ENCODE results near the gene SPINK2.

Gene SPINK2

GRCh38 chr4:56821381-56822243, at the start of gene SPINK2:
Gene SPINK2, minus strand, starts transcription at chr4:56821701. Its CDS starts 39 bp downstream, at chr4:56821662.
- peak; percentile 60 for DNase-seq (ENCODE audit: low spot score)

GRCh38 chr4:56870946-56871345, 49.4 kb upstream of the SPINK2 start:
- no peak for DNase-seq (ENCODE audit: low spot score)

GRCh38 chr4:56863441-56864139, 42.1 kb upstream of the SPINK2 start:
- no peak for DNase-seq (ENCODE audit: low spot score)

- DNase-seq (ENCODE audit: low spot score), result peak; percentile 15
These were observed 39.9 kb upstream of the SPINK2 start for GRCh38 chr4:56861360-56861759.

- DNase-seq (ENCODE audit: low spot score), result no peak
These were observed 39.3 kb upstream of the SPINK2 start for GRCh38 chr4:56860781-56861180.

GRCh38 chr4:56859841-56860240, 38.3 kb upstream of the SPINK2 start:
- no peak for DNase-seq (ENCODE audit: low spot score)

GRCh38 chr4:56857601-56858309, 36.3 kb upstream of the SPINK2 start:
- no peak for DNase-seq (ENCODE audit: low spot score)

- no peak for DNase-seq (ENCODE audit: low spot score)
These were observed 35.2 kb upstream of the SPINK2 start for GRCh38 chr4:56856656-56857055.

GRCh38 chr4:56850910-56851309, 29.4 kb upstream of the SPINK2 start:
- DNase-seq (ENCODE audit: low spot score), result no peak

GRCh38 chr4:56844802-56845580, 23.5 kb upstream of the SPINK2 start:
- DNase-seq (ENCODE audit: low spot score), result no peak

- no peak for DNase-seq (ENCODE audit: low spot score)
These were observed 22.0 kb upstream of the SPINK2 start for GRCh38 chr4:56843421-56843899.

GRCh38 chr4:56840559-56840958, 19.1 kb upstream of the SPINK2 start:
- no peak for DNase-seq (ENCODE audit: low spot score)

- DNase-seq (ENCODE audit: low spot score), result no peak
These were observed 7.5 kb upstream of the SPINK2 start for GRCh38 chr4:56828784-56829535.

GRCh38 chr4:56823933-56824600, 2.6 kb upstream of the SPINK2 start:
- DNase-seq (ENCODE audit: low spot score), result no peak

- no peak for DNase-seq (ENCODE audit: low spot score)
These were observed 2.7 kb downstream of the SPINK2 start for GRCh38 chr4:56818797-56819196.

- no peak for DNase-seq (ENCODE audit: low spot score)
These were observed 3.5 kb downstream of the SPINK2 start for GRCh38 chr4:56817840-56818491.

GRCh38 chr4:56806666-56807065, 14.8 kb downstream of the SPINK2 start:
- DNase-seq (ENCODE audit: low spot score), result no peak

- no peak for DNase-seq (ENCODE audit: low spot score)
These were observed 16.9 kb downstream of the SPINK2 start for GRCh38 chr4:56804551-56804950.

GRCh38 chr4:56803471-56803870, 18.0 kb downstream of the SPINK2 start:
- peak; percentile 18 for DNase-seq (ENCODE audit: low spot score)
